BLaER1 (cell line): ENCODE results near the gene PRKCE.

Experiments used
- H3K27ac ChIP-seq: shearing (Covaris generic); formaldehyde crosslinking; 2 replicates; pipeline ENCODE4 v1.8.1; 2022
- H3K27me3 ChIP-seq: shearing (Covaris generic); formaldehyde crosslinking; 2 replicates; pipeline ENCODE4 v1.8.1; 2022
- H3K36me3 ChIP-seq: shearing (Covaris generic); formaldehyde crosslinking; 2 replicates; pipeline ENCODE4 v1.8.1; 2022
- H3K4me1 ChIP-seq: shearing (Covaris generic); formaldehyde crosslinking; 2 replicates; pipeline ENCODE4 v1.8.1; 2022
- H3K4me2 ChIP-seq: shearing (Covaris generic); formaldehyde crosslinking; 2 replicates; pipeline ENCODE4 v1.8.1; 2022
- H3K4me3 ChIP-seq: shearing (Covaris generic); formaldehyde crosslinking; 2 replicates; pipeline ENCODE4 v1.8.1; 2022
- H3K9ac ChIP-seq: shearing (Covaris generic); formaldehyde crosslinking; 2 replicates; pipeline ENCODE4 v1.8.1; 2022
- H3K9me3 ChIP-seq: shearing (Covaris generic); formaldehyde crosslinking; 2 replicates; pipeline ENCODE4 v1.8.1; 2022
- H4K20me1 ChIP-seq: shearing (Covaris generic); formaldehyde crosslinking; 2 replicates; pipeline ENCODE4 v1.8.1; 2022
- Cebpa-rat ChIP-seq: shearing (Covaris generic); IDR thresholded peaks from 2 replicates; pipeline ENCODE4 v1.8.1; 2022

The PRKCE gene

GRCh38 chr2:46086578-46087070 is 435.1 kb downstream of the PRKCE start:
- Histone ChIP-seq H3K36me3 (peaks cover 98% of the 10 kb centered on the region), H3K27ac (no peak overlapping the region), H3K4me3 (no peak overlapping the region), H3K9ac (no peak overlapping the region), H3K4me1 (peaks cover 15% of the 10 kb centered on the region), H3K27me3 (no peaks in the 10 kb centered on the region), H3K9me3 (no peaks in the 10 kb centered on the region), H4K20me1 (peaks cover 19% of the 10 kb centered on the region), H3K4me2 (no peak overlapping the region)
- TF ChIP-seq Cebpa-rat: no peak

DNA sequence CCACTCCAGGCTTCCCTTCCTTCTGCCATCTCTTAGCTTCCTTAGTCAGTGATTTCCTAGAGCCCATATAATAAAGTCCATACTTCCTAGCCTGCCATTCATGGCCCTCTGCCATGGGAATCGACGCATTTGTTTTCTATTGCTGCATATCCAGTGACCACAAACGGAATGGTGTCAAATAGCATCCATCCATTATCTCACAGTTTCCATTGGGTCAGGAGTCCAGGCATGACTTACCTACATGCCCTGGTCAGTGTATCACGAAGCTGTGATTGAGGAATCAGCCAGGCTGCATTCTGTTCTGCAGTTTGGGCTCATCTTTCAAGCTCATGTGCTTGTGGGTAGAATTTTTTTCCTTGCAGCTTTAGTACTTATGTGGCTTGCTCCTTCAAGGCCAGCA is 436.0 kb downstream of the PRKCE start:
- TF ChIP-seq Cebpa-rat: no peak
- Histone ChIP-seq H3K4me2 (no peak overlapping the region), H3K27me3 (no peaks in the 10 kb centered on the region), H4K20me1 (peaks cover 14% of the 10 kb centered on the region), H3K4me1 (peaks cover 7% of the 10 kb centered on the region), H3K9me3 (no peaks in the 10 kb centered on the region), H3K9ac (no peak overlapping the region), H3K36me3 (peaks cover 98% of the 10 kb centered on the region), H3K4me3 (no peak overlapping the region), H3K27ac (no peak overlapping the region)

DNA sequence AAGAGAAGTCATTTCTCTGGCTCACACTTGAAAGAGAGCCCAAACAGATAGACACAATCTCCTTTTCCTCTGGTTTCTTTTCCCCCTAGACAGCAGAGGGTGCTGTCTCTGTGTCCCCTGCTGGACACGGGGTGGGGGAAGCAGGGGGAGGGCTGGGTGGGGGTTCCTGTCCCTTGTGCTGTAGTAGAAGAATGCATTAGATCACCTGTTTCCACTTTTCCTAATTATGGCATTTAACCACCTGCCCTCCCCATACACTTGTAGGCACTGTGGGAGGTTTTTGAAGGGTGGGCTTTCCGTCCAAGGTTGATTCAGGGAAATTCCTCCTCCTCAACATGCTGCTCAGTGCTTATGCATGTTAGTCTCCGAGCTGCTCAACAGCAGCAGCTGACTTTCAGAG is 439.5 kb downstream of the PRKCE start:
- Histone ChIP-seq H3K4me3 (no peak overlapping the region), H3K27ac (no peak overlapping the region), H3K36me3 (peaks cover 97% of the 10 kb centered on the region), H4K20me1 (0 out of 2 replicates have a peak, but pooled peaks cover 7% of the 10 kb centered on the region), H3K27me3 (no peaks in the 10 kb centered on the region), H3K4me2 (no peak overlapping the region), H3K9me3 (no peaks in the 10 kb centered on the region), H3K9ac (no peak overlapping the region), H3K4me1 (no peaks in the 10 kb centered on the region)
- TF ChIP-seq Cebpa-rat: no peak

DNA sequence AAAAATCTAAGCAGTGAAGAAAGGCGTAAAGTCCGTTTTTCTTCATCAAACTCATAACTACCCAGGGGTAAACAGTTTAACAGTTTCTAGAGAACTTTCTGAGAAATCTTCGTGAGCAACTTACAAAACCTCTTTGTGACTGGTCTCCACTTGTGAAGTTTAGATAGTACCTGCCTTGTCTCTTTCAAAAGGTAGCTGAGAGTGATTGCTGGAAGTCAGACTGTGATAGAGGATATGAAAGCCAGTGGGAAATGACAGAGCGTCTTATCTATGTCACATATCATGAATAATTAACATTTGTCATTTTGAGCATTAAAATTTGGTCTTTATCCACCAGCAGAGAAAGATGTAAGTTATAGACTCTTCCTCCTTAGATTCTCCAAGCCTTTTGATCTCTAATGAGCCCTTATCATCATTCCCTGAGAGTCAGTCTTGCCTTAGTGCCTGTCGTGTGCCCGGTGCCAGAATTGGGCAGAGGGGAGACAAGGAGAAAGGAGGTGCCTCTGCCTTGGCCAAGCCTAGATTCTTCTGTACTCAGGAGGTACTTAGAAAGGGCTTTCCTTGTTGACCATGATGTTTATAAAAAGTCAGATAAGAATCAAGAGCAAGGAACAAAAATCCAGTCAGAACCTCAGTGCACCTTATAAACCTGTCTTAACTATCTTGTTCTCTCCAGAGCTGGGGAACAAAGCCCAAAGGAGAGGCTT is 440.6 kb downstream of the PRKCE start:
- Histone ChIP-seq H4K20me1 (0 out of 2 replicates have a peak, but pooled peaks cover 7% of the 10 kb centered on the region), H3K36me3 (peaks cover 97% of the 10 kb centered on the region), H3K27me3 (no peaks in the 10 kb centered on the region), H3K4me1 (no peaks in the 10 kb centered on the region), H3K9me3 (no peaks in the 10 kb centered on the region), H3K27ac (no peak overlapping the region), H3K9ac (no peak overlapping the region), H3K4me2 (no peak overlapping the region), H3K4me3 (no peak overlapping the region)
- no peak for TF ChIP-seq Cebpa-rat

DNA sequence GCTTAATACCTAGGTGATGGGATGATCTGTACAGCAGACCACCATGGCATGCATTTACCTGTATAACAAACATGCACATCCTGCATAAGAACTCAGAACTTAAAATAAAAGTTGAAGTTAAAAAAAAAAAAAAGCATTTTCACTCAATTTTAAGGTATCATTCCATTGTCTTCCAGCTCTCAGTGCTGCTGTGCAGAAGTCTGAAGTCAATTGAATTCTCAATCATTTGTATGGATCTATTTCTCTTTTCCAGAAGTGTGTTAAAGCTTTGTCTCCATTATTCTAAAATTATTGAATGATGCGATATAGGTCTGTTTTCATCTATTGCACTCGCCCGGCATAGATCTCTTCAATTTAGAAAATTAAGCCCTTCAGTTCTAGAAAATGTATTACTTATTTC is 443.2 kb downstream of the PRKCE start:
- Histone ChIP-seq H3K9ac (no peak overlapping the region), H3K36me3 (peaks cover 97% of the 10 kb centered on the region), H3K27me3 (no peaks in the 10 kb centered on the region), H3K4me2 (no peak overlapping the region), H3K4me1 (no peaks in the 10 kb centered on the region), H3K9me3 (no peaks in the 10 kb centered on the region), H3K27ac (no peak overlapping the region), H4K20me1 (0 out of 2 replicates have a peak, but pooled peaks cover 7% of the 10 kb centered on the region), H3K4me3 (no peak overlapping the region)
- TF ChIP-seq Cebpa-rat: no peak

DNA sequence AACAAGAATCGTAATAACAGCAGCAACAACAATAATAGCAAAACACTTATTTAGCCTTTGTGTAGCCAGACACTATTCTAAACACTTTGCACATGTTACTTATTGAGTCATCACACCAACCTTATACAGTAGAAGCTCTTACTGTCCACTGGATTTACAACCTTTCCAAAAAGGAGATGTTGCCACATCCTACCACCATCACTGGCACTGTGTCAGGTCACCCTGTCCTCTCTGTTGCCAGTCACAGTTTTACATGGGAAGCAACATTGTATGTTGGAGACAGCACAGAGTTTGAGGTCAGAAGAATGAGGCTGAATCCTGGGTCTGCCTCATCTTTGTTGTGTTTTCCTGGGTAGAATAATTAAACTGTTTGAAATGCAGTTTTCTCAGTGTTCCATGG is 444.4 kb downstream of the PRKCE start:
- no peak overlapping the region for H3K4me3 ChIP-seq
- no peaks in the 10 kb centered on the region for H3K9me3 ChIP-seq
- no peak overlapping the region for H3K27ac ChIP-seq
- H3K27me3 ChIP-seq: no peaks in the 10 kb centered on the region
- TF ChIP-seq Cebpa-rat: no peak
- no peak overlapping the region for H3K4me2 ChIP-seq
- peaks cover 97% of the 10 kb centered on the region for H3K36me3 ChIP-seq
- no peak overlapping the region for H3K9ac ChIP-seq
- no peaks in the 10 kb centered on the region for H3K4me1 ChIP-seq
- 0 out of 2 replicates have a peak, but pooled peaks cover 7% of the 10 kb centered on the region for H4K20me1 ChIP-seq

DNA sequence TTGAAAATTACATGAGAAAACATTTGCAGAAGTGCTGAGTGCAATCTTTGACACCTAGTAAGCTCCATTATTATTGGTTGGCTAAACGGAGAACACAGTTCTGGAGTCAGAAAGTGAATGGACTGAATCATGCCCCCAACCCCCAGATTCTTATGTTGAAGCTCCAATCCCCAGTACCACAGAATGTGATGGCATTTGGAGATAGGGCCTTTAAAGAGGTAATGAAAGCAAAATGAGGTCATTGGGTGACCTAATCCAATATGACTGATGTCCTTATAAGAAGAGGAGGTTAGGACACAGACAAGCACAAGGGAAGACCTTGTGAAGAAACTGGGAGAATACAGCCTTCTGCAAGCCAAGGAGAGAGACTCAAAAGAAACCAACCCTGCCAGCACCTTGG is 444.8 kb downstream of the PRKCE start:
- H3K4me2 ChIP-seq: no peak overlapping the region
- H3K9me3 ChIP-seq: peaks cover 2% of the 10 kb centered on the region
- no peak overlapping the region for H3K9ac ChIP-seq
- no peak overlapping the region for H3K4me3 ChIP-seq
- no peak overlapping the region for H3K27ac ChIP-seq
- H4K20me1 ChIP-seq: 0 out of 2 replicates have a peak, but pooled peaks cover 7% of the 10 kb centered on the region
- TF ChIP-seq Cebpa-rat: no peak
- no peaks in the 10 kb centered on the region for H3K4me1 ChIP-seq
- no peaks in the 10 kb centered on the region for H3K27me3 ChIP-seq
- H3K36me3 ChIP-seq: peaks cover 98% of the 10 kb centered on the region

DNA sequence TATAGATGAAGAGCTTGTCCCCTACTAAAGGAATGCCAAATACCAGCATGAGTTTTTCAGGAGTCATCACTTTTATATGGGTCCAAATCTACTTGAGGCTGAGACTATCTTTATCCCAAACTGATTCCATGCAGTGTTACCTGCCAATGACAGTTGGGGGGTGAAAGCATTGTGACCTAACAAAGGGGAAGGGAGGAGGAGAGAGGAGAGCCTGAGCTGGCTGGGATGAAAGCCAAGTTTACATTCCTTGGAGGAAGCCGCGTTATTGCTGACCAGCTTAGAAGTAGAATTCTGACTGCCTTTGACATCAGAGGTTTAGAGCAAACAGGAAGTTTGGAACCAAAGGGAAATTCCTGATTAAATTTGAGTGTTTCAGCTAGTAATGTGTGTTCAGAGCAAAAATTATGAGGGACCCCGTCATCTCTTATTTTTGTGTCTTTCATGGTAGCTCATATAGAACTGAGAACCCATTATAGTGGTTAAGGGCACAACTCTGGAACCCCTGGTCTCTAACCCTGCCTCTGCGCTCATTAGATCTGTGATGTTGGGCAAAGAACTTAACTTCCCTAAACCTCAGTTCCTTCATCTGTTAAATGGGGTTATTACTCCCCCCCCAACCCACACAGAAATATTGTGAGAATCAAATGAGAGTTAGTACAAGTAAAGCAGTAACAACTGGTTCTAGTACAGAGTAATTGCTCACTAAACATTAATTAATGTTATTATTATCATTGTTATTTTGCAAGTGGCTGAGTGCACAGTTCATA is 446.4 kb downstream of the PRKCE start:
- no peak for TF ChIP-seq Cebpa-rat
- H4K20me1 ChIP-seq: 0 out of 2 replicates have a peak, but pooled peaks cover 1% of the 10 kb centered on the region
- no peak overlapping the region for H3K27ac ChIP-seq
- H3K4me2 ChIP-seq: no peak overlapping the region
- peaks cover 19% of the 10 kb centered on the region for H3K9me3 ChIP-seq
- no peaks in the 10 kb centered on the region for H3K4me1 ChIP-seq
- peaks cover 98% of the 10 kb centered on the region for H3K36me3 ChIP-seq
- no peak overlapping the region for H3K9ac ChIP-seq
- H3K4me3 ChIP-seq: no peak overlapping the region
- H3K27me3 ChIP-seq: no peaks in the 10 kb centered on the region

DNA sequence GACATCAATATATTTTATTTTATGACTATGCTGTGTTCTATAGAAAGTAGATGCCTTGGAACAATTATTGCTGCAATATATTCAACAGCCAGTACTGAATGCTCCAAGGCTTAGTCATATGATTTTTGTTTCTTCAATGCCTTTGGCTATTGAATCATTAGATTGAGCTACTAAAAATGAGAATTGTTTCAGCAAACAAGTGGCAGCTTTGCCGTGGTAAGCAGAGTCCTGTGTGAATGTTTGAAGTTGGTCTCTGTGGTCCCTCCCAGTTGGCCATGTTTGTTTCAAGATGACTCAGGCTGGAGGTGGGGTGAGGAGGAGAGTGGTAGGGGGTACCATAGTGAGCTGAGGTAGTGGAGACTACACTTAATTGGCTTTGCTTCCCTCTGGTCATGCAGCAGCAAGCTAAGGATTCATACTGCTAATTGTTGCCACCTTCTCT is 447.2 kb downstream of the PRKCE start:
- H3K4me1 ChIP-seq: no peaks in the 10 kb centered on the region

More for the DNA sequence above, 447.2 kb downstream of the PRKCE start:
- Histone ChIP-seq H3K4me2 (no peak overlapping the region), H3K36me3 (peaks cover 98% of the 10 kb centered on the region), H3K9ac (no peak overlapping the region), H4K20me1 (no peaks in the 10 kb centered on the region), H3K27ac (no peak overlapping the region), H3K4me3 (no peak overlapping the region), H3K27me3 (no peaks in the 10 kb centered on the region), H3K9me3 (peaks cover 26% of the 10 kb centered on the region)
- no peak for TF ChIP-seq Cebpa-rat
